CD8-positive, alpha-beta memory T cell (primary cell): Measurements from ENCODE around the gene COPZ2. TPM values are rescaled to one million over a fixed set of nuclear protein-coding genes. Genes with fewer than 3 reads are reported as not detected.

Experiments used
- CTCF ChIA-PET: fragments of 350-600 bp; sonication (Branson Sonifier 250); formaldehyde crosslinking; loops from one replicate; lab custom pipeline; 2021; ENCODE audit warnings: antibody characterized with exemption; lab: Charles Lee
- POLR2A ChIA-PET: fragments of 350-600 bp; sonication (Branson Sonifier 250); formaldehyde crosslinking; loops from one replicate; lab custom pipeline; 2021; ENCODE audit warnings: antibody characterized with exemption; lab: Charles Lee
- DNase-seq, 5 donors: peaks; one replicate each; pipeline versions ENCODE4 v3.0.0 to v3.0.0-alpha.2; 2020 to 2022; ENCODE audit warnings: mixed read lengths in 1 of 5
- H3K27ac ChIP-seq: one replicate; pipeline ENCODE4 v1.7.0; 2013; ENCODE audit warnings: low read depth, mild to moderate bottlenecking, low read length, moderate library complexity
- H3K27me3 ChIP-seq: 2 replicates; pipeline ENCODE4 v1.7.0; 2013; ENCODE audit warnings: low read length, mild to moderate bottlenecking; ENCODE audit not compliant: insufficient read depth, poor library complexity, severe bottlenecking
- H3K36me3 ChIP-seq: 2 replicates; pipeline ENCODE4 v1.7.0; 2013; ENCODE audit warnings: mild to moderate bottlenecking, low read length, moderate library complexity; ENCODE audit not compliant: insufficient read depth
- H3K4me1 ChIP-seq: 2 replicates; pipeline ENCODE4 v1.7.0; 2013; ENCODE audit warnings: mild to moderate bottlenecking, low read length, moderate library complexity; ENCODE audit not compliant: insufficient read depth
- H3K4me3 ChIP-seq: 2 replicates; pipeline ENCODE4 v1.7.0; 2013; ENCODE audit warnings: mild to moderate bottlenecking, low read length
- H3K9me3 ChIP-seq: 2 replicates; pipeline ENCODE4 v1.7.0; 2013; ENCODE audit warnings: mild to moderate bottlenecking, low read length
- H3K27ac Mint-ChIP-seq, 8 donors: one replicate each; pipeline ENCODE4 v1.8.0; 2020 to 2021; ENCODE audit warnings: mixed read lengths in 8 of 8, mild to moderate bottlenecking in 6 of 8, inconsistent platforms in 3 of 8, moderate library complexity in 3 of 8
- H3K27me3 Mint-ChIP-seq, 2 donors: one replicate each; pipeline ENCODE4 v1.8.0; 2020 to 2021; ENCODE audit warnings: mixed read lengths in 2 of 2, mild to moderate bottlenecking in 1 of 2, moderate library complexity in 1 of 2
- H3K36me3 Mint-ChIP-seq, 3 donors: one replicate each; pipeline ENCODE4 v1.8.0; 2020 to 2021; ENCODE audit warnings: mixed read lengths in 3 of 3, inconsistent platforms in 1 of 3, mild to moderate bottlenecking in 1 of 3
- H3K4me1 Mint-ChIP-seq, 3 donors: one replicate each; pipeline ENCODE4 v1.8.0; 2020 to 2021; ENCODE audit warnings: mixed read lengths in 3 of 3, inconsistent platforms in 1 of 3, mild to moderate bottlenecking in 1 of 3
- H3K4me3 Mint-ChIP-seq, 7 donors: one replicate each; pipeline ENCODE4 v1.8.0; 2020 to 2021; ENCODE audit warnings: mixed read lengths in 7 of 7, mild to moderate bottlenecking in 6 of 7, moderate library complexity in 4 of 7, inconsistent platforms in 2 of 7
- H3K9me3 Mint-ChIP-seq, 5 donors: one replicate each; pipeline ENCODE4 v1.8.0; 2020 to 2022; ENCODE audit warnings: mixed read lengths in 5 of 5, mild to moderate bottlenecking in 3 of 5, moderate library complexity in 2 of 5, inconsistent platforms in 1 of 5
- polyA plus RNA-seq: library from polyadenylated mRNA; unstranded; fragments of 300-500 nt; fragmentation: Illumina TruSeq; gene quantifications from one replicate; pipeline ENCODE4 v1.2.3, GENCODE V29; 2021
- total RNA-seq, 2 experiments: library from RNA; stranded (reverse); gene quantifications; one replicate each; pipeline ENCODE4 v1.2.3, GENCODE V29; 2021

The COPZ2 gene
- total and polyA plus RNA-seq, 3 experiments from 2014 or later: 3.3 to 8.3 (median 7.6) TPM

DNA sequence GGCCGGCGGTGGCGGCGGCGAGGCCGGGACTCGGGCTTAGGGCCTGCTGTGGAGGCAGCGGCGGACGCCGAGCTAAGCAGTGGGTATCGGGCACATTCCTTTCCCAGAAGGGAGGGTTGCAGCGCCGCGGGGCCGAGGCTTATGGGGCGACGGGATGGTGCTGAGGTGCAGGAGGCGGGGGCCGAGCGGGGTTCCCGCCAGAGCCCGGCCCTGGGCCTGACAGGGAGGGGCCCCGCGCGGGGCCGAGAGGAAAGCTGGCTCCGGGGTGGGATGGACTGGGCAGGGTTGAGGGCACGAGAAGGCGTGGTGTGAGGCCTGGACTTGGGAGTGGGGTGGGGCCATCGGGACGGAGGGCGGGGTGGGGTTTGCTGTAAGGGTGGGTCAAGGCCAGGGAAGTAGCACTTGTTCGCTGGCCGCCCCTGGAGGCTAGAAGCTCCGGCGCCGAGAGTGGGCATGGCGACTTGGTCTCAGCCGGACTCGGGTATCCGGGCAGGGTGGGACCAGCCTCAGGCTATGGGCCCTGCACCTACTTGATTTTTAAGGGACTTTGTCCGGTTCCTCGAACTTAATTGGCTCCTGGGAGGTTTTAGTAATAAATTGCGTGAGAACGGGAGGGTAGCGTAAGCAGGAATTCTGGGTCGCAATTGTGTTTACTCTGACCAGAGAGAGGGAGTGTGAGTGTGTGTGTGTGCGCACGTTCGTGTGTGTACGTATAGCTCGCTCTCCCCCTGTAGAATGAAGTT is 11.0 kb upstream of the COPZ2 start:
- CTCF ChIA-PET: interaction anchor here (0.6 to 4.4 kb wide), 14 partner anchors 12 to 569 kb away, joined by 3 to 47 read pairs (median 3); partner anchors contain the start of genes CDK5RAP3 and COPZ2
- H3K9me3 Mint-ChIP-seq: no peaks in the 10 kb centered on the region
- H3K27ac Mint-ChIP-seq: peak overlapping the region; percentile 85 to 100 (median 98)
- peak in 2 of 5 donors; percentile 25 to 35 for DNase-seq
- Histone ChIP-seq H3K27me3 (no peaks in the 10 kb centered on the region), H3K4me1 (peaks cover 57% of the 10 kb centered on the region), H3K36me3 (peaks cover 25% of the 10 kb centered on the region), H3K27ac (peak overlapping the region; percentile 93), H3K9me3 (no peaks in the 10 kb centered on the region), H3K4me3 (peak overlapping the region; percentile 84)
- peaks cover 4 to 49% (median 13%) of the 10 kb centered on the region in 3 donors for H3K36me3 Mint-ChIP-seq
- H3K27me3 Mint-ChIP-seq: peaks cover 0 to 4% of the 10 kb centered on the region in 2 donors
- peaks cover 53 to 71% (median 65%) of the 10 kb centered on the region in 3 donors for H3K4me1 Mint-ChIP-seq
- peak overlapping the region; percentile 85 to 99 (median 96) for H3K4me3 Mint-ChIP-seq
- POLR2A ChIA-PET: interaction anchor here (0.5 to 3.1 kb wide), 9 partner anchors 10 to 1667 kb away, joined by 3 to 17 read pairs (median 3); partner anchors contain the start of genes LRRC46, MRPL10 and SNX11

- Histone ChIP-seq H3K27ac (peak within 1 kb of the TSS; percentile 93), H3K9me3 (no peaks in the 10 kb centered on the region), H3K4me3 (peak within 1 kb of the TSS; percentile 84), H3K4me1 (peaks cover 50% of the 10 kb centered on the region), H3K27me3 (no peaks in the 10 kb centered on the region), H3K36me3 (peaks cover 24% of the 10 kb centered on the region)
- H3K27me3 Mint-ChIP-seq: peaks cover 0 to 6% of the 10 kb centered on the region in 2 donors
- POLR2A ChIA-PET: interaction anchor here (0.6 to 3.1 kb wide), 8 partner anchors 11 to 577 kb away, joined by 3 to 17 read pairs (median 3); partner anchors contain the start of gene SNX11
- peak within 1 kb of the TSS; percentile 85 to 100 (median 98) for H3K27ac Mint-ChIP-seq
- no peaks in the 10 kb centered on the region for H3K9me3 Mint-ChIP-seq
- H3K4me3 Mint-ChIP-seq: peak within 1 kb of the TSS; percentile 85 to 99 (median 96)
- CTCF ChIA-PET: interaction anchor here (0.6 to 4.4 kb wide), 12 partner anchors 12 to 570 kb away, joined by 3 to 47 read pairs (median 4); partner anchors contain the start of genes CDK5RAP3 and COPZ2
- H3K36me3 Mint-ChIP-seq: peaks cover 4 to 42% (median 13%) of the 10 kb centered on the region in 3 donors
- H3K4me1 Mint-ChIP-seq: peaks cover 46 to 64% (median 62%) of the 10 kb centered on the region in 3 donors
- peak; percentile 96 to 99 (median 98) for DNase-seq
These were observed 10.3 kb upstream of the COPZ2 start, which contains the start of gene NFE2L1 for GRCh38 chr17:48047741-48048383. TSS of gene NFE2L1 (plus strand) at chr17:48048359. CDS start at chr17:48051119, 2,760 bp downstream.

GRCh38 chr17:48047113-48047740 is 9.6 kb upstream of the COPZ2 start:
- Mint-ChIP-seq H3K27ac (peak overlapping the region; percentile 85 to 100 (median 98)), H3K36me3 (peaks cover 4 to 36% (median 11%) of the 10 kb centered on the region in 3 donors), H3K27me3 (peaks cover 0 to 6% of the 10 kb centered on the region in 2 donors), H3K9me3 (no peaks in the 10 kb centered on the region), H3K4me3 (peak overlapping the region; percentile 85 to 99 (median 96)), H3K4me1 (peaks cover 40 to 58% (median 56%) of the 10 kb centered on the region in 3 donors)
- H3K4me1 ChIP-seq: peaks cover 44% of the 10 kb centered on the region
- peaks cover 18% of the 10 kb centered on the region for H3K36me3 ChIP-seq
- DNase-seq: no peak
- peak overlapping the region; percentile 93 for H3K27ac ChIP-seq
- H3K4me3 ChIP-seq: peak overlapping the region; percentile 84
- H3K27me3 ChIP-seq: no peaks in the 10 kb centered on the region
- ChIA-PET CTCF (interaction anchor here (1.5 to 4.4 kb wide), 5 partner anchors 11 to 59 kb away, joined by 4 to 47 read pairs (median 5); partner anchors contain the start of gene COPZ2), POLR2A (interaction anchor here (0.7 to 3.1 kb wide), 4 partner anchors 11 to 70 kb away, joined by 3 to 17 read pairs (median 5); partner anchors contain the start of gene SNX11)
- H3K9me3 ChIP-seq: no peaks in the 10 kb centered on the region

DNA sequence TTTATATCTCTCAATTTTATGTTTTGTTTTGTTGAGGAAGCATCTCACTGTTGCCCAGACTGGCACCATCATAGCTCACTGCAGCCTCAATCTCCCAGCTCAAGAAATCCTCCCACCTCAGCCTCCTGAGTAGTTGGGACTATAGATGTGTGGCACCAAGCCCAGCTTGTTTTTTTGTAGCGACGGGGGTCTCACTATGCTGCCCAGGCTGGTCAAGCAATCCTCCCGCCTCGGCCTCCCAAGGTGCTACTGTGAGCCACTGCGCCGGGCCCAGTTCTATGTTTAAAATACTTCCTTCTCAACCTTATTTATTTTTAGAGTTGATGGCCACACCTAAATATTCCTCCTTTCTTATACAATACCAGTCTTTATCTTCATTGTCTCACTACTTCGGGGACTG is 8.7 kb upstream of the COPZ2 start:
- peaks cover 0 to 11% of the 10 kb centered on the region in 2 donors for H3K27me3 Mint-ChIP-seq
- peaks cover 9% of the 10 kb centered on the region for H3K36me3 ChIP-seq
- peak overlapping the region in 3 of 8 donors; percentile 15 to 96 (median 85) for H3K27ac Mint-ChIP-seq
- no peak overlapping the region for H3K27ac ChIP-seq
- peaks cover 32 to 49% (median 48%) of the 10 kb centered on the region in 3 donors for H3K4me1 Mint-ChIP-seq
- H3K4me1 ChIP-seq: peaks cover 35% of the 10 kb centered on the region
- H3K9me3 Mint-ChIP-seq: no peaks in the 10 kb centered on the region
- H3K27me3 ChIP-seq: no peaks in the 10 kb centered on the region
- DNase-seq: no peak
- no peaks in the 10 kb centered on the region for H3K9me3 ChIP-seq
- ChIA-PET POLR2A (no interaction called here), CTCF (interaction anchor here (1.4 to 1.8 kb wide), 5 partner anchors 10 to 34 kb away, joined by 4 to 5 read pairs (median 4); no protein-coding TSS in a partner anchor)
- no peak overlapping the region for H3K4me3 ChIP-seq
- peaks cover 4 to 26% (median 9%) of the 10 kb centered on the region in 3 donors for H3K36me3 Mint-ChIP-seq
- peak overlapping the region in 3 of 7 donors; percentile 85 to 99 (median 96) for H3K4me3 Mint-ChIP-seq

GRCh38 chr17:48045316-48046001 is 7.9 kb upstream of the COPZ2 start:
- Mint-ChIP-seq H3K27me3 (peaks cover 0 to 11% of the 10 kb centered on the region in 2 donors), H3K27ac (peak overlapping the region in 2 of 8 donors; percentile 9 to 85), H3K9me3 (no peaks in the 10 kb centered on the region), H3K4me1 (peaks cover 26 to 41% (median 40%) of the 10 kb centered on the region in 3 donors), H3K36me3 (peaks cover under 1 to 18% (median 5%) of the 10 kb centered on the region in 3 donors), H3K4me3 (peak overlapping the region in 6 of 7 donors; percentile 15 to 85 (median 45))
- Histone ChIP-seq H3K4me1 (peaks cover 31% of the 10 kb centered on the region), H3K36me3 (peaks cover under 1% of the 10 kb centered on the region), H3K27me3 (no peaks in the 10 kb centered on the region), H3K9me3 (no peaks in the 10 kb centered on the region), H3K4me3 (no peak overlapping the region), H3K27ac (no peak overlapping the region)
- no peak for DNase-seq
- CTCF ChIA-PET: interaction anchor here (1.4 to 1.8 kb wide), 4 partner anchors 9 to 28 kb away, joined by 4 to 5 read pairs (median 4); no protein-coding TSS in a partner anchor
- POLR2A ChIA-PET: no interaction called here

GRCh38 chr17:48044851-48045250 is 7.3 kb upstream of the COPZ2 start:
- no peaks in the 10 kb centered on the region for H3K27me3 ChIP-seq
- Mint-ChIP-seq H3K9me3 (no peaks in the 10 kb centered on the region), H3K36me3 (peaks cover 0 to 14% (median 3%) of the 10 kb centered on the region in 3 donors), H3K4me3 (peak overlapping the region in 1 of 7 donors; percentile 31), H3K27ac (peak overlapping the region in 1 of 8 donors; percentile 28), H3K27me3 (peaks cover 0 to 12% of the 10 kb centered on the region in 2 donors), H3K4me1 (peaks cover 22 to 35% (median 35%) of the 10 kb centered on the region in 3 donors)
- H3K9me3 ChIP-seq: no peaks in the 10 kb centered on the region
- H3K27ac ChIP-seq: no peak overlapping the region
- ChIA-PET CTCF (interaction anchor here (0.9 to 2.0 kb wide), 6 partner anchors 9 to 74 kb away, joined by 3 to 7 read pairs (median 4); partner anchors contain the start of gene CDK5RAP3), POLR2A (no interaction called here)
- H3K36me3 ChIP-seq: no peaks in the 10 kb centered on the region
- H3K4me3 ChIP-seq: no peak overlapping the region
- H3K4me1 ChIP-seq: peaks cover 28% of the 10 kb centered on the region
- DNase-seq: no peak
